Osteocyte (in vitro differentiated cells): Measurements from ENCODE around the gene TTBK1. TPM values are rescaled to one million over a fixed set of nuclear protein-coding genes. Genes with fewer than 3 reads are reported as not detected.

Experiments
- DNase-seq: peaks from one replicate; pipeline ENCODE4 v3.0.0; 2021; ENCODE audit warnings: mixed read lengths; ENCODE audit not compliant: unreplicated experiment; ENCODE audit errors: extremely low spot score
- H3K27ac Mint-ChIP-seq: one replicate; pipeline ENCODE4 v1.8.0; 2021; ENCODE audit warnings: mild to moderate bottlenecking, mixed read lengths; ENCODE audit not compliant: unreplicated experiment
- H3K27me3 Mint-ChIP-seq: one replicate; pipeline ENCODE4 v1.8.0; 2021; ENCODE audit warnings: mixed read lengths; ENCODE audit not compliant: unreplicated experiment
- H3K36me3 Mint-ChIP-seq: one replicate; pipeline ENCODE4 v1.8.0; 2021; ENCODE audit warnings: mixed read lengths; ENCODE audit not compliant: unreplicated experiment
- H3K4me1 Mint-ChIP-seq: one replicate; pipeline ENCODE4 v1.8.0; 2021; ENCODE audit warnings: mixed read lengths; ENCODE audit not compliant: unreplicated experiment
- H3K4me3 Mint-ChIP-seq: one replicate; pipeline ENCODE4 v1.8.0; 2021; ENCODE audit warnings: mild to moderate bottlenecking, moderate library complexity, mixed read lengths; ENCODE audit not compliant: unreplicated experiment
- H3K9me3 Mint-ChIP-seq: one replicate; pipeline ENCODE4 v1.8.0; 2021; ENCODE audit warnings: mixed read lengths; ENCODE audit not compliant: unreplicated experiment
- CTCF ChIP-seq: fragments of 200-600 bp; sonication (generic); IDR thresholded peaks from 2 replicates; pipeline ENCODE4 v1.5.0; 2021; ENCODE audit warnings: antibody characterized with exemption, mild to moderate bottlenecking, moderate library complexity
- total RNA-seq: library from RNA; stranded (reverse); gene quantifications from 2 replicates; pipeline ENCODE4 v1.2.1, GENCODE V29; 2021

The TTBK1 gene
- total RNA-seq, 1 donor from 2014 or later, result 0.08 TPM

GRCh38 chr6:43240950-43241349 lies 2.3 kb upstream of the TTBK1 start:
- no peak for DNase-seq
- Mint-ChIP-seq H3K4me1 (no peaks in the 10 kb centered on the region), H3K4me3 (no peak overlapping the region)

DNA sequence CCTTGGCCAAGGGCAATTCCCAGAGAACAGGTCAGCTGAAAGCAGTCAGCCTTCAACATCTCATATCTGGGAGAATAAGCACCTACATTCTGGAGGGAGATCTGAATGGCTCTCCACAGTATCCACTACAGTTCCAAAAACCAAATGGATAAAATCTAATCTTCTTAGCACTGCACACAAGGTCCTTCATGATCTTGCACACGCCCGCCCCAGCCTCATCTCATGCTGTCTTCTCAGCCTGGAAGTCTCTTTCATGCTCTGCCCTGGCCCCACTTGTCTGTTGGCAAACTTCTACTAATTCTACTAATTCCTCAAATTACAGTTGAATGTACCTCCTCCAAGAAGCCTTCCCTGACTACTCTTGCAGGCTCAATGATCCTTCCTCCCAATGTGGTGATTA lies 1.8 kb upstream of the TTBK1 start:
- Mint-ChIP-seq H3K4me1 (peaks cover under 1% of the 10 kb centered on the region), H3K4me3 (no peak overlapping the region), H3K36me3 (peaks cover 5% of the 10 kb centered on the region), H3K9me3 (peaks cover 9% of the 10 kb centered on the region), H3K27ac (no peak overlapping the region), H3K27me3 (peaks cover 30% of the 10 kb centered on the region)
- TF ChIP-seq CTCF, result no peak
- no peak for DNase-seq

More at GRCh38 chr6:43240950-43241349, 2.3 kb upstream of the TTBK1 start:
- peaks cover 5% of the 10 kb centered on the region for H3K36me3 Mint-ChIP-seq
- peaks cover 9% of the 10 kb centered on the region for H3K9me3 Mint-ChIP-seq
- H3K27me3 Mint-ChIP-seq, result peaks cover 34% of the 10 kb centered on the region
- no peak overlapping the region for H3K27ac Mint-ChIP-seq
- no peak for TF ChIP-seq CTCF

DNA sequence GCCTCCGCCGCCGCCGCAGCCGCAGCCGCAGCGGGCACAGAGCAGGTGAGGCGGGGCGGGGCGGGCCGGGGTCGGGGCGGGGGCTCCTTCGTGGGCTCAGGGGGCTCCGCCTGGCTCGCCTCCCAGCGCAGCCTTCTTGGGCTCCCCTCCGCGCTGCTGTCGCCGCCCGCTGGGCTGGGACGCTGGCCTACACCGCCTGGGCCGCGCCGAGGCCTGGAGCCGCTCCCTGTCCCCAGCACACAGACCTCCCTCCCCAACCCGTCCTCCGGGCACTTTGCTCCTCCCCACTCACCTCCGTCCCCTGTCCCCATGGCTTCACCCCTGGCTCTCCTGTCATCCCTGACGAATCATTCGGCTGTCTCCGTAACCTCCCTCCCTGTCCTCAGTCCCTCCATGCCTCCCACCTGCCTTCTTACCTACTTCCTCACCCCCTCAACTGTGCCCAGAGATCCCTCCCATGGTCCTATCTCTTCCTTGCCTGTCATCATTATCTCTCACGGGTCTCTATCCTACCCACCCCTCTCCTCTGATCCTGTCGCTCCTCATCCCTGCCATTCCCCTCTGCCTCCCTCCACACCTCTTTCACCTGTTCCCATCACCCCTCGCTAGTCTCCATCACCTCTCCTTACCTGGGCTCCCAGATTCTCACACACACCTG lies 512 bp downstream of the TTBK1 start:
- no peak for DNase-seq
- H3K9me3 Mint-ChIP-seq, result peaks cover 9% of the 10 kb centered on the region
- no peak for TF ChIP-seq CTCF
- peaks cover 5% of the 10 kb centered on the region for H3K36me3 Mint-ChIP-seq
- H3K27ac Mint-ChIP-seq, result no peak overlapping the region
- peaks cover 10% of the 10 kb centered on the region for H3K4me1 Mint-ChIP-seq
- H3K4me3 Mint-ChIP-seq, result no peak overlapping the region
- peaks cover 11% of the 10 kb centered on the region for H3K27me3 Mint-ChIP-seq

DNA sequence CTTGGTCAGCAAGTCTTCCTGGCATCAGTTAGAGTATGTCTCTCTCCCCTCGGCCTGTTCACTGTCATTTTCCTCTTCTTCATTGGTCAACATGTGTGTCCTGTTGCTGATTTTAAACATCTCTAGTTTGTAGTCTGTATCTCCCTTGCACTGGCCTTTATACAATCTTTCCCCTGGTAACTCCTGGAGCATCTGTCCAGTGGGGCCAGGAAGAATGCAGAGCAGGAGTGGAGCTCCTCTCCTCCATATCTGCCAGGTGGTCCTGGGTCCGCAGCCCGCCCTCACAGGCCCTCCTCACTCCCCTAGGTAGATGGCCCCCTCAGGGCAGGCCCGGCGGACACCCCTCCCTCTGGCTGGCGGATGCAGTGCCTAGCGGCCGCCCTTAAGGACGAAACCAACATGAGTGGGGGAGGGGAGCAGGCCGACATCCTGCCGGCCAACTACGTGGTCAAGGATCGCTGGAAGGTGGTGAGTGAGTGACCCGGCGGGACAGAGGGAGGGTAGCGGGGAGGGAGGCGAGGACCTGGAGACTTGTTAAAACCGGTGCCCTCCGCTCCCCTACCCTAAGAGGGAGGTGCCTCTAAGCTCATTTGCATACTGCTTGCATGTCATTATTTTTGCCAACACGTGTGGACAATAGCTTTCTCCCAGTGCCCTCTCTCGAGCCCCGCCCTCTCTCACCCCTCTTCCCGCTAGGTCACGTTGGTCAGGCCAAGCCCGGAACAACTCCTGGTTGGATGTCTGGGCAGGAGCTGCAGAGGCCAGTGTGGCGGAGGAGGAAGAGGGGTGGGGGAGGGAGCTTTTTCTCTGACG lies 3.2 kb downstream of the TTBK1 start:
- DNase-seq, result no peak
- Mint-ChIP-seq H3K27me3 (peaks cover 9% of the 10 kb centered on the region), H3K9me3 (no peaks in the 10 kb centered on the region), H3K4me1 (peaks cover 18% of the 10 kb centered on the region), H3K4me3 (peak overlapping the region; percentile 73), H3K27ac (no peak overlapping the region), H3K36me3 (no peaks in the 10 kb centered on the region)
- no peak for TF ChIP-seq CTCF
